IPS DF 6.9 (cell line): ENCODE data around the gene GALNT16.

Experiments used
- DNase-seq: peaks from one replicate; pipeline ENCODE4 v3.0.0-alpha.2; 2013; ENCODE audit warnings: low read depth, low spot score
- H3K27ac ChIP-seq: one replicate; pipeline ENCODE4 v1.5.1; 2013; ENCODE audit warnings: low read length, control low read depth
- H3K27me3 ChIP-seq: 2 replicates; pipeline ENCODE4 v1.6.1; 2013; ENCODE audit warnings: mild to moderate bottlenecking, low read length; ENCODE audit not compliant: control insufficient read depth, insufficient read depth
- H3K36me3 ChIP-seq: 2 replicates; pipeline ENCODE4 v1.6.1; 2013; ENCODE audit warnings: low read length; ENCODE audit not compliant: control insufficient read depth, insufficient read depth
- H3K4me1 ChIP-seq: 2 replicates; pipeline ENCODE4 v1.6.1; 2013; ENCODE audit warnings: low read length; ENCODE audit not compliant: control insufficient read depth, insufficient read depth
- H3K4me3 ChIP-seq: 2 replicates; pipeline ENCODE4 v1.5.1; 2013; ENCODE audit warnings: mild to moderate bottlenecking, low read length
- H3K9me3 ChIP-seq: 2 replicates; pipeline ENCODE4 v1.6.1; 2013; ENCODE audit warnings: low read length, inconsistent platforms; ENCODE audit not compliant: control insufficient read depth, insufficient read depth
- WGBS: extraction: QIAGEN DNeasy Blood & Tissue Kit; methylation state at CpG from one replicate; pipeline ENCODE4 v1.1.7; 2013; ENCODE audit warnings: mixed read lengths, missing lambda C conversion rate; ENCODE audit not compliant: insufficient read length, insufficient coverage; 5-methylcytosine and 5-hydroxymethylcytosine counted together

The GALNT16 gene

GRCh38 chr14:69324341-69324931 is 64.5 kb downstream of the GALNT16 start:
- Histone ChIP-seq H3K27ac (no peak overlapping the region), H3K4me3 (no peak overlapping the region), H3K36me3 (no peaks in the 10 kb centered on the region), H3K9me3 (no peaks in the 10 kb centered on the region), H3K27me3 (no peaks in the 10 kb centered on the region), H3K4me1 (no peaks in the 10 kb centered on the region)
- no peak for DNase-seq
- WGBS: no CpG with 5 or more reads among the region's 9 CpGs

- Histone ChIP-seq H3K4me1 (no peaks in the 10 kb centered on the region), H3K27ac (no peak overlapping the region), H3K27me3 (no peaks in the 10 kb centered on the region), H3K36me3 (no peaks in the 10 kb centered on the region), H3K9me3 (no peaks in the 10 kb centered on the region), H3K4me3 (no peak overlapping the region)
- WGBS: no CpG with 5 or more reads among the region's 8 CpGs
- no peak for DNase-seq
These were observed 65.1 kb downstream of the GALNT16 start for GRCh38 chr14:69325086-69325485.

GRCh38 chr14:69325646-69326265 is 65.8 kb downstream of the GALNT16 start:
- no peaks in the 10 kb centered on the region for H3K4me1 ChIP-seq
- no CpG with 5 or more reads among the region's 7 CpGs for WGBS
- H3K27me3 ChIP-seq: no peaks in the 10 kb centered on the region
- H3K9me3 ChIP-seq: no peaks in the 10 kb centered on the region
- DNase-seq: no peak
- no peak overlapping the region for H3K4me3 ChIP-seq
- H3K27ac ChIP-seq: no peak overlapping the region
- no peaks in the 10 kb centered on the region for H3K36me3 ChIP-seq

- DNase-seq: no peak
- H3K27ac ChIP-seq: no peak overlapping the region
- H3K27me3 ChIP-seq: no peaks in the 10 kb centered on the region
- H3K4me3 ChIP-seq: no peak overlapping the region
- WGBS: no CpG with 5 or more reads among the region's 6 CpGs
- no peaks in the 10 kb centered on the region for H3K9me3 ChIP-seq
- H3K4me1 ChIP-seq: no peaks in the 10 kb centered on the region
- H3K36me3 ChIP-seq: no peaks in the 10 kb centered on the region
These were observed 66.7 kb downstream of the GALNT16 start for GRCh38 chr14:69326611-69327010.

GRCh38 chr14:69327507-69327906 is 67.5 kb downstream of the GALNT16 start:
- H3K4me1 ChIP-seq: no peaks in the 10 kb centered on the region
- no peaks in the 10 kb centered on the region for H3K36me3 ChIP-seq
- H3K27ac ChIP-seq: no peak overlapping the region
- no peak overlapping the region for H3K4me3 ChIP-seq
- H3K9me3 ChIP-seq: no peaks in the 10 kb centered on the region
- no peak for DNase-seq
- WGBS: no CpG with 5 or more reads among the region's 5 CpGs
- H3K27me3 ChIP-seq: no peaks in the 10 kb centered on the region

GRCh38 chr14:69328317-69328716 is 68.4 kb downstream of the GALNT16 start:
- no CpG with 5 or more reads among the region's 15 CpGs for WGBS
- no peak overlapping the region for H3K27ac ChIP-seq
- H3K4me3 ChIP-seq: no peak overlapping the region
- no peaks in the 10 kb centered on the region for H3K4me1 ChIP-seq
- H3K27me3 ChIP-seq: no peaks in the 10 kb centered on the region
- no peak for DNase-seq
- H3K36me3 ChIP-seq: no peaks in the 10 kb centered on the region
- H3K9me3 ChIP-seq: no peaks in the 10 kb centered on the region

- DNase-seq: no peak
- Histone ChIP-seq H3K27ac (no peak overlapping the region), H3K4me1 (no peaks in the 10 kb centered on the region), H3K9me3 (no peaks in the 10 kb centered on the region), H3K27me3 (no peaks in the 10 kb centered on the region), H3K4me3 (no peak overlapping the region), H3K36me3 (no peaks in the 10 kb centered on the region)
- no CpG with 5 or more reads among the region's 6 CpGs for WGBS
These were observed 68.8 kb downstream of the GALNT16 start for GRCh38 chr14:69328765-69329164.

GRCh38 chr14:69331206-69331605 is 71.2 kb downstream of the GALNT16 start:
- no CpG with 5 or more reads among the region's 4 CpGs for WGBS
- Histone ChIP-seq H3K27me3 (no peaks in the 10 kb centered on the region), H3K9me3 (no peaks in the 10 kb centered on the region), H3K4me3 (no peak overlapping the region), H3K36me3 (no peaks in the 10 kb centered on the region), H3K4me1 (no peaks in the 10 kb centered on the region), H3K27ac (no peak overlapping the region)
- no peak for DNase-seq

- no peak overlapping the region for H3K4me3 ChIP-seq
- no peaks in the 10 kb centered on the region for H3K4me1 ChIP-seq
- no peaks in the 10 kb centered on the region for H3K27me3 ChIP-seq
- H3K27ac ChIP-seq: no peak overlapping the region
- no peaks in the 10 kb centered on the region for H3K9me3 ChIP-seq
- no peaks in the 10 kb centered on the region for H3K36me3 ChIP-seq
- no CpG with 5 or more reads among the region's 13 CpGs for WGBS
- no peak for DNase-seq
These were observed 72.9 kb downstream of the GALNT16 start for GRCh38 chr14:69332782-69333395.

GRCh38 chr14:69333791-69334337 is 73.9 kb downstream of the GALNT16 start:
- no peak overlapping the region for H3K27ac ChIP-seq

More at GRCh38 chr14:69333791-69334337, 73.9 kb downstream of the GALNT16 start:
- WGBS: no CpG with 5 or more reads among the region's 4 CpGs
- no peaks in the 10 kb centered on the region for H3K4me1 ChIP-seq
- H3K4me3 ChIP-seq: no peak overlapping the region
- no peak for DNase-seq
- H3K36me3 ChIP-seq: no peaks in the 10 kb centered on the region
- no peaks in the 10 kb centered on the region for H3K9me3 ChIP-seq
- no peaks in the 10 kb centered on the region for H3K27me3 ChIP-seq
